Measurements from ENCODE around the gene ABI3BP.

- TF ChIP-seq CTCF (IDR thresholded peaks at IDR 0.05) (no peak), POLR2A (IDR thresholded peaks at IDR 0.05) (no peak)
These were observed 26.4 kb downstream of the ABI3BP start for GRCh38 chr3:100966807-100967206.

Data from Peyer's patch (tissue), 4 donors.